Measurements from ENCODE around the gene AVP.
"Not testable (repeated sequence)": the region's sequence is repeated elsewhere in the genome, so short reads cannot be mapped to it uniquely, and the experiment has no call there.

Gene AVP

GRCh38 chr20:3082955-3083952, 1.3 kb downstream of the AVP start:
- no peak for DNase-seq (ENCODE audit: low read depth)

- DNase-seq (ENCODE audit: low read depth) = no peak
Observed at GRCh38 chr20:3082306-3082951, 2.1 kb downstream of the AVP start.

- no peak for DNase-seq (ENCODE audit: low read depth)
Observed at GRCh38 chr20:3081641-3082040, 2.9 kb downstream of the AVP start.

- DNase-seq (ENCODE audit: low read depth) = peak; percentile 72
Observed at GRCh38 chr20:3080939-3081388, 3.6 kb downstream of the AVP start.

- DNase-seq (ENCODE audit: low read depth) = no peak
Observed at GRCh38 chr20:3077618-3078134, 6.8 kb downstream of the AVP start.

- DNase-seq (ENCODE audit: low read depth) = not testable (repeated sequence)
Observed at GRCh38 chr20:3075315-3075714, 9.2 kb downstream of the AVP start.

- no peak for DNase-seq (ENCODE audit: low read depth)
Observed at GRCh38 chr20:3074812-3075211, 9.7 kb downstream of the AVP start.

GRCh38 chr20:3073251-3073643, 11.3 kb downstream of the AVP start:
- not testable (repeated sequence) for DNase-seq (ENCODE audit: low read depth)

- no peak for DNase-seq (ENCODE audit: low read depth)
Observed at GRCh38 chr20:3072530-3073250, 11.8 kb downstream of the AVP start.

- no peak for DNase-seq (ENCODE audit: low read depth)
Observed at GRCh38 chr20:3071610-3072529, 12.7 kb downstream of the AVP start, which contains the start of gene OXT. TSS of gene OXT (plus strand) at chr20:3071620. CDS start at chr20:3071656, 36 bp downstream.

- DNase-seq (ENCODE audit: low read depth) = no peak
Observed at GRCh38 chr20:3071266-3071609, 13.3 kb downstream of the AVP start.

- no peak for DNase-seq (ENCODE audit: low read depth)
Observed at GRCh38 chr20:3070725-3071124, 13.8 kb downstream of the AVP start.

GRCh38 chr20:3068986-3069900, 15.3 kb downstream of the AVP start:
- DNase-seq (ENCODE audit: low read depth) = peak; percentile 82

- no peak for DNase-seq (ENCODE audit: low read depth)
Observed at GRCh38 chr20:3068075-3068474, 16.4 kb downstream of the AVP start.

- peak; percentile 36 for DNase-seq (ENCODE audit: low read depth)
Observed at GRCh38 chr20:3067139-3068014, 17.1 kb downstream of the AVP start.

- not testable (repeated sequence) for DNase-seq (ENCODE audit: low read depth)
Observed at GRCh38 chr20:3064119-3064518, 20.4 kb downstream of the AVP start.

- no peak for DNase-seq (ENCODE audit: low read depth)
Observed at GRCh38 chr20:3059489-3059888, 25.0 kb downstream of the AVP start.

- DNase-seq (ENCODE audit: low read depth) = peak; percentile 10
Observed at GRCh38 chr20:3051385-3052019, 33.0 kb downstream of the AVP start.
